Small intestine (tissue), 7 donors: ENCODE measurements around the gene HRH3. TPM values are rescaled to one million over a fixed set of nuclear protein-coding genes. Genes with fewer than 3 reads are reported as not detected.

ENCODE experiments used
- DNase-seq, 2 donors: peaks; one replicate each; pipeline versions ENCODE4 v3.0.0 to v3.0.0-alpha.2; 2013
- FAIRE-seq: peaks from 2 replicates; lab custom pipeline; 2012; peaks lifted over from hg19 to GRCh38; lab: Jason Lieb, UNC
- H3K27ac ChIP-seq, 3 donors: one replicate each; pipeline ENCODE4 v1.5.1; 2013; ENCODE audit warnings: low read length in 2 of 3, mild to moderate bottlenecking in 2 of 3, control low read depth in 1 of 3, inconsistent platforms in 1 of 3, low read depth in 1 of 3, moderate library complexity in 1 of 3
- H3K27me3 ChIP-seq, 3 donors: one replicate each; pipeline ENCODE4 v1.6.1; 2013; ENCODE audit warnings: low read length in 3 of 3, inconsistent platforms in 1 of 3; ENCODE audit not compliant: control insufficient read depth in 3 of 3, insufficient read depth in 3 of 3
- H3K36me3 ChIP-seq, 3 donors: one replicate each; pipeline ENCODE4 v1.6.1; 2013; ENCODE audit warnings: low read length in 3 of 3, inconsistent platforms in 1 of 3, low read depth in 1 of 3, mild to moderate bottlenecking in 1 of 3, moderate library complexity in 1 of 3; ENCODE audit not compliant: control insufficient read depth in 3 of 3, insufficient read depth in 2 of 3
- H3K4me1 ChIP-seq, 3 donors: one replicate each; pipeline ENCODE4 v1.6.1; 2013; ENCODE audit warnings: low read length in 2 of 3, inconsistent platforms in 1 of 3, low read depth in 1 of 3, mild to moderate bottlenecking in 1 of 3, moderate library complexity in 1 of 3; ENCODE audit not compliant: control insufficient read depth in 3 of 3, insufficient read depth in 2 of 3
- H3K4me3 ChIP-seq, 3 donors: one replicate each; pipeline ENCODE4 v1.5.1; 2013; ENCODE audit warnings: low read length in 3 of 3, control low read depth in 1 of 3, inconsistent platforms in 1 of 3, low read depth in 1 of 3, mild to moderate bottlenecking in 1 of 3, moderate library complexity in 1 of 3
- H3K9me3 ChIP-seq, 2 donors: one replicate each; pipeline ENCODE4 v1.6.1; 2013; ENCODE audit warnings: low read depth in 1 of 2, low read length in 1 of 2; ENCODE audit not compliant: control insufficient read depth in 2 of 2, insufficient read depth in 1 of 2
- WGBS, 3 donors: extraction: QIAGEN DNeasy Blood & Tissue Kit; methylation state at CpG; one replicate each; pipeline ENCODE4 v1.1.7; 2013; 5-methylcytosine and 5-hydroxymethylcytosine counted together
- polyA plus RNA-seq, 4 donors: library from polyadenylated mRNA; stranded (reverse) in 3 of 4; unstranded in 1 of 4; fragments of 200-250 nt in 3 of 4; fragments of 120-200 nt in 1 of 4; gene quantifications; one replicate each; pipeline versions ENCODE4 v1.2.1 to v1.2.3, GENCODE V29; 2013
- donor health status: healthy with polysubstance abuse.
- donor health status: control.
- donor health status: control.
- donor health status: Bipolar disorder and iron deficiency.
- donor health status: healthy.

HRH3 gene
- polyA plus RNA-seq, 4 donors, result 0.06 to 0.31 TPM; not detected in 2

DNA sequence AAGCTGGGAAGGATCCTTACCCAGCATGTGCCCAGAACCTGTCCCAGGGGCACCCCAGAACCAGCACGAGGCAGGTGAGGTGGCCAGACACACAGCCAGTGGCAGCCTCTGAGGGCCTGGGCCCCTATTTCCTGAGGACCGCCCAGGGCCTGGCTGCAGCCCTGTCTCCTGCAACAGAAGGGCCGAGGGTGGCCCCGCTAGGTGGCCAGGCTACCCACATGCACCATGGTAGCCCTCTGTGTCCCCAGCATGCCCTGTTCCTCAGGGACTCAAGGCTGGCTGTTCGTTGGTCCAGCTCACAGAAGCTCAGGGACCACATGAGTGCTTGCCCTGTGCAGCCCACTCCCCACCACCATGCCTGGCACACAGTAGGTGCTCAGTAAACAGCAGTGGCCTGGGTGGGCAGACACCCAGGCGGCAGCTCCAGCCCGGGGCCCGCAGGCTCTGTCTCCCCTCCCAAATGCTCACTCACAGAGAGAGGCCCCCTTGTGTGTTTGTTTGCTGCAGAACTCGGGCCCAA lies 8.2 kb downstream of the HRH3 start:
- WGBS, 3 donors, result 66 to 70% (median 67%) methylated on average over 9 of the region's 9 CpGs
- Histone ChIP-seq H3K36me3 (peaks cover 0 to 3% (median 0%) of the 10 kb centered on the region in 3 donors), H3K9me3 (no peaks in the 10 kb centered on the region), H3K27ac (no peak overlapping the region), H3K27me3 (peaks cover 0 to 53% (median 11%) of the 10 kb centered on the region in 3 donors), H3K4me3 (no peak overlapping the region), H3K4me1 (no peaks in the 10 kb centered on the region)
- no peak for FAIRE-seq
- no peak for DNase-seq

DNA sequence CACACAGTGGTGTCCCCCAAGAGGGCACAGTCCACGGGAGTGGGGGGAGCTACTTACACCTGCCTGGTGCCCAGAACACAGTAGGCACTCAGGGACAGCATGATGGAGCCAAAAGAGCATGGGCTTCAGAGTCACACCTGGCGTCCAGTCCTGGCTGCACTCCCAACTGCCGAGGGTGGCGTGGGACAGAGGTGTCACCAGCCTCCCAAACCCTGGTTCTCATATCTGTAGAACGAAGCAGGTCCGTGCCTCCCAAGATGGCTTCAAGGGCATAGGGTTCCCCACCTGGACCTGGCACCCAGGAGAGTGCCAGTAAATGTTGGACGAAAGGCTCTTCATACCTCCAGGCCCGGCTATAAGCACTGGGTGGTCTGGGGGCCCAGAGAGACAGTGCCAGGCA lies 8.9 kb downstream of the HRH3 start:
- WGBS, 3 donors, result 61 to 85% (median 63%) methylated on average over 8 of the region's 8 CpGs
- DNase-seq (no peak), FAIRE-seq (no peak)

DNA sequence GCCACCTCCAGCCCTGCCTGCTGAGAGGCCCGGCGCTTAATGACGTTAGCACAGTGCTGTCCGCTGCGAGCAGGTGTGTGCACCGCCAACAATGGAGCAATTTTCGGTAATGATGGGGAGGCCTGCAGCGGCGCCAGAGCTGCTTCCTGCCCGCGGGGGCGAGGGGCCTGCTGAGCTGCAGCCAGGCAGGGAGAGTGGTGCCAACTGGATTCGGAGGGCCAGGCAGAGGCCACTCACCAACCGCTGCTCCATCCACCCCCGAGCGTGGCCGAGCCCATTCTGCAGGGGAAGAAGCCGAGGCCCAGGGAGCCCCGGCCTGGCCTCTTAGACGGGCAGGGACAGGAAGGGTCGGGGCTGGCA lies 9.6 kb downstream of the HRH3 start:
- Histone ChIP-seq H3K27ac (no peak overlapping the region), H3K4me3 (no peak overlapping the region), H3K27me3 (peaks cover 0 to 45% (median 11%) of the 10 kb centered on the region in 3 donors), H3K4me1 (no peaks in the 10 kb centered on the region), H3K36me3 (peaks cover 0 to 5% (median 0%) of the 10 kb centered on the region in 3 donors), H3K9me3 (no peaks in the 10 kb centered on the region)
- 39 to 57% (median 43%) methylated on average over 21 of the region's 21 CpGs for WGBS, 3 donors
- no peak for DNase-seq
- FAIRE-seq, result no peak

More for the DNA sequence above, 8.9 kb downstream of the HRH3 start:
- Histone ChIP-seq H3K4me3 (no peak overlapping the region), H3K27ac (no peak overlapping the region), H3K4me1 (no peaks in the 10 kb centered on the region), H3K9me3 (no peaks in the 10 kb centered on the region), H3K27me3 (peaks cover 0 to 50% (median 11%) of the 10 kb centered on the region in 3 donors), H3K36me3 (peaks cover 0 to 5% (median 0%) of the 10 kb centered on the region in 3 donors)

DNA sequence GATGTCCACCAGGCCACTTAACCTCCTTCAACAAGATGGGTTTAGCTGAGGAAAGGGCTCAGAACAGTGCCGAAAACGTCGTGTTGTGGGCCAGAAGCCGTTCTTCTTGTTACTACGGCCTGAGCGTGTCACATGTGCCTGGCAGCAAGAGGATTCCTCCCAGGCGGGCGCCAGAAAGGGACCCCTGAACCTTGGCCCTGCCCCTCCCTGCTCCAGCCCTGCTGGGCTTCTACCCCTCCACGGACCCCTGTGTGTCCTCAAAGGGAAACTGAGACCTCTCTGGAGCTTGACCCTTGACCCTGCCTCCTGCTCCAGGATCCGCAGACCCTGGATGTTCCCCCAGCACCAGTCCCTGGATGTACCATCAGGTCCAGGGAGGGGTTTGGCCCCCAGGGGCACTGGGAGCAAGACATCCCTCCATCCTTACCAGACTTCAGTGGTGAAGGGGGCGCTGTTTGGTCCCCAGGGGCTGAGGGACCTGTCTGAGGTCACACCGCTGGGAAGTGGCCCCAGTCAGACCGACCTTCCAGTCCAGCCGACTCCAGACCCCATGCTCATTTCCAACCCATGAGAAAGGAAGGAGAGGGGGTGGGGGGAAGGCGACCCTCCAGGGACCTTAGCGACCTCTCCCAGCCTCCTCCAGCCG lies 10.1 kb downstream of the HRH3 start:
- H3K4me3 ChIP-seq, result no peak overlapping the region
- FAIRE-seq (no peak), DNase-seq (no peak)
- peaks cover 0 to 44% (median 9%) of the 10 kb centered on the region in 3 donors for H3K27me3 ChIP-seq
- 43 to 58% (median 50%) methylated on average over 16 to 17 of the region's 17 CpGs for WGBS, 3 donors
- H3K36me3 ChIP-seq, result peaks cover 0 to 5% (median 0%) of the 10 kb centered on the region in 3 donors
- H3K4me1 ChIP-seq, result no peaks in the 10 kb centered on the region
- no peak overlapping the region for H3K27ac ChIP-seq
- no peaks in the 10 kb centered on the region for H3K9me3 ChIP-seq

DNA sequence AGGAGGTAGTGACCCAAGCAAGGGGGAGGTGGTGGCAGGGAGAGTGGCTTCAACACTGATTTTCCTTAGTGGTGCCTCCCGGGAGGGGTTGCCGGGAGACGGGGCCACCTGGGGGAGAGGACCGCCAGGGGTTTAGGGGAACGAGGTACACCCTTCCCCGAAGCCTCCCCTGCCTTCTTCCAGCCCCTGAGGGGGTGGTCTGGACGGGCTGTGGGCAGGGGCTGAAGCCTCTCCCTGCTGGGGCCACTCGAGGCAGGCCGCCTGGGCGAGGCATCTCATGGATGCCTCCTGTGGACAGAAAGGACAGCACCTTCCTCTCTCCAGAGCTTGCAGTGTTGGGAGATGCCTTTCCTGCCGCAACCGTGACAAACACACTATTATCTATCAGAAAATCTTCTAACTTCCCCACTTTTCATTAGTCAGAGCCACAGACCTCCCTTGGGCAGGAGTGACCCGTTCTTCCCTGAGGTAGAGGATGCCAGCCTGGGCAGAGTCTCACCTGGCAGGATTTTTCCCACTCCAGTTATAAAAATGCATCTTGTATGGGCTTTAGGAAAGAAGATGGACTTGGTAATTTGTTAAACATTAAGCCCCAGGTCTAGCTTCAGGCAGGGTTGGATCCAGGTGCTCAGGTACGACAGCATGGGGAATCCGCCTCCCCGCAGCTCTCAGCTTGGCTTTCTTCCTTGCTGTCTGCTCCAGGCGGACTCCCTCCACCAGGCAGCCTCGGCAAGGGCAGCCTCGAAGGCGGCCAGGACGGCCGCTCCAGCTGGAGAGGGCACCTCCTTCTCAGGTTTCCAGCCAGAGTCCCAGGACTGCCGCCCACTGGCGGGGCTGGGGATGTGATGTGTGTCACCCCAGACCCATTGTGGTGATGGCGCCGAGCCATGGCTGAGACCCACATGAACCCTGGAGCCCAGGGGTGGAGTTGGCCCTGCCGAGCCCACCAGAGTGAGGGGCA lies 11.0 kb downstream of the HRH3 start:
- H3K9me3 ChIP-seq, result no peaks in the 10 kb centered on the region
- H3K27me3 ChIP-seq, result peaks cover 0 to 37% (median 7%) of the 10 kb centered on the region in 3 donors
- no peaks in the 10 kb centered on the region for H3K4me1 ChIP-seq
- H3K4me3 ChIP-seq, result no peak overlapping the region
- DNase-seq (no peak), FAIRE-seq (no peak)
- 29 to 42% (median 37%) methylated on average over 24 to 27 of the region's 27 CpGs for WGBS, 3 donors
- no peak overlapping the region for H3K27ac ChIP-seq
- H3K36me3 ChIP-seq, result peaks cover 0 to 5% (median 0%) of the 10 kb centered on the region in 3 donors

DNA sequence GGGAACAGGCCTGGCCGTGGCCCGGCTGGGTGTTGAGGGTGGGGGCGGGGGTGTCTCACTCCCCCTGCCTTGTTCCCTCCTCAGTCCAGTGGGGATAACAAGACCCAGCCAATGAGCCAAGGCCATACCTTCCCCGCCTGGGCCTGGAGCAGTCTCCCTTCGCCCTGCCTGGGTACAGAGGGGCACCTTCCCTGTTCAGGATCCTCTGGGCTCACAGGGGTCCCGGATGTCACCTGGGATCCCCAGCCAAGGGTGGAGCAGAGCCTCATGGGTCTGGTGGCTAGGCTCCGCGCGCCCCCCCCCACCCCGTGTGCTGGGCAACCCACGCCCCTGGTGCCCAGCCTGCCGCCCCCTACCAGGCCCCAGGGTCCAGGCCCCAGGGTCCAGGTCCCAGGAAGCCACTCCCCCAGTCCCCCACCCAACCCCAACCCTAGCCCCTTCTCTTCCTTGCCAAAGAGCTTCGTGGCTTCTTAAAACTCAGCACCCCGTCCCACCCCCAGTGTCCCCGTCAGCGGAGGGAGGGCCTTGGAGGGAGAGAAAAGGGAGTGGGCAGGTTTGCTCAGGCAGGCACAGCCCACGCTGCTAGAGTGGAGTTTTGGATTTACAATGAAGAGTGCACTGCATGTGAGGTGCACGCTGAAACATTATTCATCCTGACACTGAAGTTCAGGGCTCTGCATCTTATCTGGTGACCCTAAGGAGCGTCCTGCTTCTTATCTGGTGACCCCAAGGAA lies 11.8 kb downstream of the HRH3 start:
- H3K4me1 ChIP-seq, result no peaks in the 10 kb centered on the region
- no peak overlapping the region for H3K27ac ChIP-seq
- H3K27me3 ChIP-seq, result peaks cover 0 to 37% (median 7%) of the 10 kb centered on the region in 3 donors
- FAIRE-seq (no peak), DNase-seq (no peak)
- H3K36me3 ChIP-seq, result peaks cover 0 to 5% (median under 1%) of the 10 kb centered on the region in 3 donors
- H3K4me3 ChIP-seq, result no peak overlapping the region
- WGBS, 3 donors, result 59 to 69% (median 68%) methylated on average over 18 to 19 of the region's 19 CpGs
- H3K9me3 ChIP-seq, result no peaks in the 10 kb centered on the region

DNA sequence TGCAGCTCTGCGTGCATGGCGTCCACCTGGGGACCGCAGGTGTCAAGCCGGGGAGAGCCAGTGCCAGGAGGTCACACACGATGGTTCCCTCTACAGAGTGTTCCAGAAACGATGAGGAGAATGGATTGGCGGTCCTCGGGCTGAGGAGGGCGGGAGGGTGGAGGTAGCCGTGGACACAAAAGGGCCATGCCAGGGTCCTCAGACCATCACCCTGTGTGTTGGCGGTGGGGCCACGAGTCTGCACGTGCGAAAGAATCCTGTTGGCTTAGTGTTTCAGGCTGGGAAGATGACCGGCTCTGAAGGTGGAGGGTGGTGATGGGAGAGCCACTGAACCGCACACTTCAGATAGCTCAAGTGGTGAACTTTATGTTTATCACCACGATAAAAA lies 13.7 kb downstream of the HRH3 start:
- FAIRE-seq (no peak), DNase-seq (no peak)
- no peak overlapping the region for H3K4me3 ChIP-seq
- peaks cover 0 to 26% (median 7%) of the 10 kb centered on the region in 3 donors for H3K27me3 ChIP-seq
- no peak overlapping the region for H3K27ac ChIP-seq
- 76 to 88% (median 88%) methylated on average over 17 of the region's 17 CpGs for WGBS, 3 donors
- H3K36me3 ChIP-seq, result peaks cover 0 to 21% (median 4%) of the 10 kb centered on the region in 3 donors
- no peaks in the 10 kb centered on the region for H3K9me3 ChIP-seq
- H3K4me1 ChIP-seq, result no peaks in the 10 kb centered on the region
